ENCODE measurements around the gene PRXL2A. TPM values are rescaled to one million over a fixed set of nuclear protein-coding genes. Genes with fewer than 3 reads are reported as not detected.

Gene PRXL2A
- total and polyA plus RNA-seq, 10 of the 15 experiments (the other 5 are each of a cell fraction or from before 2014, with no cell fraction given), result 2.8 to 15.6 (median 11.1) TPM

- SMC1A ChIA-PET (ENCODE audit: uncharacterized antibody, unreplicated experiment), result interaction anchor here (0.7 to 36.0 kb wide), 7 partner anchors 5 to 262 kb away, joined by 3 to 1038 read pairs (median 87); no protein-coding TSS in a partner anchor
- Histone ChIP-seq H2AFZ (ENCODE audit: control insufficient read depth, low read depth, low read length) (no peak overlapping the region), H4K20me1 (ENCODE audit: control insufficient read depth, insufficient read depth) (no peaks in the 10 kb centered on the region), H3K9me3 (replicated peaks; ENCODE audit: control insufficient read depth, insufficient read depth, low read length) (no peaks in the 10 kb centered on the region), H3K4me3 (peak overlapping the region; percentile 42; the same call in 1 of the 2 replicates), H3K36me3 (ENCODE audit: control insufficient read depth in 2 of 2, insufficient read depth in 2 of 2, low read length in 1 of 2) (peaks cover 0 to 2% of the 10 kb centered on the region in 2 experiments; a peak in 3 of 4 replicates), H3K4me1 (ENCODE audit: control insufficient read depth, insufficient read depth, low read length) (peaks cover 75% of the 10 kb centered on the region), H3K27ac (ENCODE audit: control insufficient read depth, insufficient read depth) (peak overlapping the region; percentile 47), H3K9ac (ENCODE audit: control insufficient read depth, insufficient read depth, low read length) (peak overlapping the region; percentile 46), H3K79me2 (ENCODE audit: control insufficient read depth, insufficient read depth, low read length) (peaks cover 91% of the 10 kb centered on the region), H3K27me3 (replicated peaks in 1 of 2; ENCODE audit: control insufficient read depth in 2 of 2, insufficient read depth in 2 of 2, low read length in 1 of 2) (no peaks in the 10 kb centered on the region), H3K4me2 (ENCODE audit: control insufficient read depth, insufficient read depth) (peak overlapping the region; percentile 83)
- intact Hi-C loops (cut with micrococcal nuclease; ENCODE audit: unreplicated experiment) (no loop called here), in situ Hi-C loops (cut with MboI) (no loop called here)
- 82% methylated on average over 3 of the region's 3 CpGs for WGBS (ENCODE audit: insufficient coverage, insufficient replicate concordance, low lambda C conversion rate, missing lambda C conversion rate)
- no peak for FAIRE-seq
- DNase-seq (ENCODE audit: low read depth, low spot score), result no peak
- POLR2A ChIA-PET, result interaction anchor here (2.7 to 12.9 kb wide), 5 partner anchors 7 to 39 kb away, joined by 8 to 190 read pairs (median 25); partner anchors contain the start of gene TSPAN14
- peak; percentile 9 for ATAC-seq
- CTCF ChIA-PET, result interaction anchor here (1.2 to 21.5 kb wide), 4 partner anchors 9 to 135 kb away, joined by 3 to 402 read pairs (median 16); no protein-coding TSS in a partner anchor
- BruUV-seq (replicated peaks), result no TSS peak
- RAD21 ChIA-PET (ENCODE audit: unreplicated experiment), result interaction anchor here (4.6 to 21.4 kb wide), 4 partner anchors 6 to 37 kb away, joined by 16 to 412 read pairs (median 70); no protein-coding TSS in a partner anchor
- TF ChIP-seq MTA2 (IDR thresholded peaks at IDR 0.05; ENCODE audit: low read depth) (0 out of 2 replicates have a peak, but pooled peaks have one; percentile 13), CBX3 (IDR thresholded peaks at IDR 0.05; ENCODE audit: borderline replicate concordance, low read depth) (no peak), EP300 (IDR thresholded peaks at IDR 0.05; ENCODE audit: borderline replicate concordance in 1 of 2, control insufficient read depth in 1 of 2, low read depth in 2 of 2, low read length in 2 of 2) (no peak), CEBPZ (IDR thresholded peaks at IDR 0.05; ENCODE audit: low read depth, low read length) (no peak), NRF1 (conservative IDR thresholded peaks at IDR 0.05; ENCODE audit: low read depth, low read length) (no peak), RELB (IDR thresholded peaks at IDR 0.05; ENCODE audit: low read depth) (0 out of 2 replicates have a peak, but pooled peaks have one; percentile 38), CHD2 (IDR thresholded peaks at IDR 0.05; ENCODE audit: borderline replicate concordance, low read depth, low read length) (no peak), ZNF592 (IDR thresholded peaks at IDR 0.05) (0 out of 2 replicates have a peak, but pooled peaks have one; percentile 6), SUZ12 (IDR thresholded peaks at IDR 0.05; ENCODE audit: unreplicated experiment) (no peak), POLR2AphosphoS2 (IDR thresholded peaks at IDR 0.05; ENCODE audit: low read depth, low read length) (no peak), BCL11A (IDR thresholded peaks at IDR 0.05; ENCODE audit: low read depth, low read length) (no peak), RELA (IDR thresholded peaks at IDR 0.05; ENCODE audit: borderline replicate concordance, partially characterized antibody) (no peak), KDM1A (IDR thresholded peaks at IDR 0.05; ENCODE audit: borderline replicate concordance) (no peak)
These were observed 57.1 kb downstream of the PRXL2A start for GRCh38 chr10:80465451-80465835.

All from GM12878 (cell line).